HG02884 (cell line): ENCODE results near the gene PROC.

ENCODE experiments used
- ATAC-seq: cut with Tn5 transposase; IDR thresholded peaks from one replicate; pipeline ENCODE4 v1.9.1; 2021; ENCODE audit warnings: mild to moderate bottlenecking, moderate library complexity; ENCODE audit not compliant: unreplicated experiment

The PROC gene

GRCh38 chr2:127413200-127413599 lies 5.0 kb upstream of the PROC start:
- no peak for ATAC-seq

GRCh38 chr2:127413782-127414637 lies 4.2 kb upstream of the PROC start:
- ATAC-seq, result no peak

- ATAC-seq, result no peak
Measured at GRCh38 chr2:127414638-127415592, 3.3 kb upstream of the PROC start.

- ATAC-seq, result peak; percentile 70
Measured at GRCh38 chr2:127415593-127416505, 2.4 kb upstream of the PROC start.

GRCh38 chr2:127416506-127417001 lies 1.7 kb upstream of the PROC start:
- ATAC-seq, result peak; percentile 7

GRCh38 chr2:127417406-127417805 lies 821 bp upstream of the PROC start:
- no peak for ATAC-seq

GRCh38 chr2:127419112-127419430 lies 844 bp downstream of the PROC start:
- no peak for ATAC-seq

GRCh38 chr2:127419448-127420038 lies 1.3 kb downstream of the PROC start:
- ATAC-seq, result no peak

- ATAC-seq, result no peak
Measured at GRCh38 chr2:127420039-127420864, 2.0 kb downstream of the PROC start.

- ATAC-seq, result no peak
Measured at GRCh38 chr2:127421116-127421800, 3.0 kb downstream of the PROC start.

GRCh38 chr2:127421871-127422558 lies 3.8 kb downstream of the PROC start:
- ATAC-seq, result no peak

GRCh38 chr2:127422559-127423477 lies 4.6 kb downstream of the PROC start:
- no peak for ATAC-seq

- ATAC-seq, result no peak
Measured at GRCh38 chr2:127423478-127423843, 5.2 kb downstream of the PROC start.

- ATAC-seq, result no peak
Measured at GRCh38 chr2:127423880-127424279, 5.7 kb downstream of the PROC start.

GRCh38 chr2:127424598-127425520 lies 6.6 kb downstream of the PROC start:
- no peak for ATAC-seq
